Neural cell (in vitro differentiated cells): ENCODE measurements around the gene SYT1. TPM values are rescaled to one million over a fixed set of nuclear protein-coding genes. Genes with fewer than 3 reads are reported as not detected.

Experiments used
- H2AFZ ChIP-seq: fragments of 200-600, 300-800 bp; sonication (generic), shearing (Covaris generic); 2 replicates; pipeline ENCODE4 v1.6.0; 2014; ENCODE audit warnings: low read depth, mild to moderate bottlenecking, antibody characterized with exemption, low read length, moderate library complexity
- H3F3A ChIP-seq: fragments of 200-600 bp; shearing (Covaris generic); 2 replicates; pipeline ENCODE4 v1.6.1; 2016; ENCODE audit warnings: mild to moderate bottlenecking, moderate library complexity, mixed read lengths, antibody characterized with exemption, low read length; ENCODE audit not compliant: insufficient read depth, poor library complexity, severe bottlenecking
- H3K27ac ChIP-seq: fragments of 200-600, 300-800 bp; sonication (generic), shearing (Covaris generic); 2 replicates; pipeline ENCODE4 v1.5.1; 2014; ENCODE audit warnings: mild to moderate bottlenecking, low read length, moderate library complexity
- H3K27me3 ChIP-seq: fragments of 300-800, 200-600 bp; sonication (generic), shearing (Covaris generic); 2 replicates; pipeline ENCODE4 v1.6.0; 2014; ENCODE audit warnings: mild to moderate bottlenecking, low read depth, low read length, moderate library complexity; ENCODE audit not compliant: insufficient read depth
- H3K36me3 ChIP-seq: fragments of 300-800, 200-600 bp; sonication (generic), shearing (Covaris generic); 2 replicates; pipeline ENCODE4 v1.5.1; 2014; ENCODE audit warnings: mild to moderate bottlenecking, antibody characterized with exemption, low read length, moderate library complexity; ENCODE audit not compliant: insufficient read depth
- H3K4me2 ChIP-seq: fragments of 300-800, 200-600 bp; sonication (generic), shearing (Covaris generic); 2 replicates; pipeline ENCODE4 v1.6.0; 2014; ENCODE audit warnings: mild to moderate bottlenecking, low read length
- H3K4me3 ChIP-seq: fragments of 300-800, 200-600 bp; sonication (generic), shearing (Covaris generic); 2 replicates; pipeline ENCODE4 v1.5.1; 2014; ENCODE audit warnings: mild to moderate bottlenecking, low read length, moderate library complexity
- H3K79me2 ChIP-seq: fragments of 200-600 bp; shearing (Covaris generic); replicated peaks from 2 replicates; pipeline ENCODE4 v1.6.0; 2014; ENCODE audit warnings: mild to moderate bottlenecking, low read length, moderate library complexity; ENCODE audit not compliant: insufficient read depth
- H3K9ac ChIP-seq: fragments of 300-800, 200-600 bp; sonication (generic), shearing (Covaris generic); 2 replicates; pipeline ENCODE4 v1.6.1; 2016; ENCODE audit warnings: mild to moderate bottlenecking, low read length, mixed read lengths
- H3K9me2 ChIP-seq: fragments of 200-600 bp; shearing (Covaris generic); 2 replicates; pipeline ENCODE4 v1.6.1; 2016; ENCODE audit warnings: mild to moderate bottlenecking, low read length, mixed read lengths; ENCODE audit not compliant: insufficient read depth
- H3K9me3 ChIP-seq: fragments of 200-600, 300-800 bp; sonication (generic), shearing (Covaris generic); 2 replicates; pipeline ENCODE4 v1.6.1; 2016; ENCODE audit warnings: mild to moderate bottlenecking, mixed run types, low read length, moderate library complexity, mixed read lengths
- H4K20me1 ChIP-seq: fragments of 200-600 bp; shearing (Covaris generic); 2 replicates; pipeline ENCODE4 v1.6.1; 2016; ENCODE audit warnings: mild to moderate bottlenecking, mixed run types; ENCODE audit not compliant: insufficient read depth
- CTCF ChIP-seq: fragments of 450-650 bp; IDR thresholded peaks from 2 replicates; pipeline ENCODE4 v1.5.1; 2014; ENCODE audit warnings: antibody characterized with exemption, mild to moderate bottlenecking, moderate library complexity; ENCODE audit not compliant: poor library complexity, severe bottlenecking
- EP300 ChIP-seq: fragments of 450-650 bp; conservative IDR thresholded peaks from 2 replicates; pipeline ENCODE4 v1.6.1; 2014; ENCODE audit warnings: antibody characterized with exemption, mild to moderate bottlenecking, moderate library complexity; ENCODE audit not compliant: poor library complexity, severe bottlenecking
- EZH2 ChIP-seq: fragments of 200-600, 300-800 bp; shearing (Covaris generic), sonication (generic); IDR thresholded peaks from 2 replicates; pipeline ENCODE4 v1.6.1; 2014; ENCODE audit warnings: antibody characterized with exemption, low read length, borderline replicate concordance, mild to moderate bottlenecking; ENCODE audit not compliant: insufficient read depth, poor library complexity, severe bottlenecking
- MXI1 ChIP-seq: fragments of 450-650 bp; conservative IDR thresholded peaks from 2 replicates; pipeline ENCODE4 v1.6.1; 2014; ENCODE audit warnings: antibody characterized with exemption, mild to moderate bottlenecking; ENCODE audit not compliant: poor library complexity, severe bottlenecking
- POLR2AphosphoS5 ChIP-seq: IDR thresholded peaks from 2 replicates; pipeline ENCODE4 v1.6.1; 2012
- RAD21 ChIP-seq: fragments of 450-650 bp; conservative IDR thresholded peaks from 2 replicates; pipeline ENCODE4 v1.6.1; 2014; ENCODE audit warnings: antibody characterized with exemption, mild to moderate bottlenecking, moderate library complexity
- REST ChIP-seq: IDR thresholded peaks from 2 replicates; pipeline ENCODE4 v1.6.1; 2012; ENCODE audit warnings: borderline replicate concordance
- SMC3 ChIP-seq: fragments of 450-650 bp; conservative IDR thresholded peaks from 2 replicates; pipeline ENCODE4 v1.6.1; 2014; ENCODE audit warnings: antibody characterized with exemption, mild to moderate bottlenecking, moderate library complexity; ENCODE audit not compliant: poor library complexity
- TAF1 ChIP-seq: IDR thresholded peaks from 2 replicates; pipeline ENCODE4 v1.6.1; 2012; ENCODE audit warnings: low read depth
- polyA plus RNA-seq: library from polyadenylated mRNA; depleted of rRNA; stranded (reverse); fragments of >200 nt; gene quantifications from 2 replicates; pipeline ENCODE4 v1.2.3, GENCODE V29; 2014

SYT1 gene
- polyA plus RNA-seq, 1 donor from 2014 or later = 103 TPM

- Histone ChIP-seq H3K9me2 (no peaks in the 10 kb centered on the region), H3K9ac (no peak overlapping the region), H3K36me3 (peaks cover 3% of the 10 kb centered on the region), H3K4me3 (no peak overlapping the region), H3K4me2 (no peak overlapping the region), H3K27ac (no peak overlapping the region), H3K9me3 (no peaks in the 10 kb centered on the region), H3K27me3 (no peaks in the 10 kb centered on the region), H2AFZ (no peak overlapping the region), H4K20me1 (no peaks in the 10 kb centered on the region), H3F3A (no peaks in the 10 kb centered on the region), H3K79me2 (peaks cover 9% of the 10 kb centered on the region)
- TF ChIP-seq CTCF (no peak), EP300 (no peak), REST (no peak), POLR2AphosphoS5 (no peak), MXI1 (no peak), RAD21 (no peak), SMC3 (no peak)
These were observed 33.8 kb downstream of the SYT1 start for GRCh38 chr12:78898416-78898815.

GRCh38 chr12:78914859-78915331 is 50.3 kb downstream of the SYT1 start:
- no peak for TF ChIP-seq POLR2AphosphoS5
- no peak for TF ChIP-seq SMC3
- no peak for TF ChIP-seq REST
- TF ChIP-seq EP300 = no peak
- TF ChIP-seq EZH2 = no peak
- no peak for TF ChIP-seq TAF1
- H3K9me3 ChIP-seq = no peaks in the 10 kb centered on the region
- no peak overlapping the region for H3K9ac ChIP-seq
- no peaks in the 10 kb centered on the region for H4K20me1 ChIP-seq
- H3K4me2 ChIP-seq = no peak overlapping the region
- H3K36me3 ChIP-seq = no peaks in the 10 kb centered on the region
- no peak overlapping the region for H3K4me3 ChIP-seq
- H3K79me2 ChIP-seq = peaks cover 8% of the 10 kb centered on the region
- no peak overlapping the region for H2AFZ ChIP-seq
- H3K27ac ChIP-seq = no peak overlapping the region
- H3K9me2 ChIP-seq = no peaks in the 10 kb centered on the region
- no peaks in the 10 kb centered on the region for H3F3A ChIP-seq
- H3K27me3 ChIP-seq = no peaks in the 10 kb centered on the region
